CD8-positive, alpha-beta memory T cell (primary cell): Measurements from ENCODE around the gene DCAF11. TPM values are rescaled to one million over a fixed set of nuclear protein-coding genes. Genes with fewer than 3 reads are reported as not detected.

Source experiments
- CTCF ChIA-PET: fragments of 350-600 bp; sonication (Branson Sonifier 250); formaldehyde crosslinking; loops from one replicate; lab custom pipeline; 2021; ENCODE audit warnings: antibody characterized with exemption; lab: Charles Lee
- POLR2A ChIA-PET: fragments of 350-600 bp; sonication (Branson Sonifier 250); formaldehyde crosslinking; loops from one replicate; lab custom pipeline; 2021; ENCODE audit warnings: antibody characterized with exemption; lab: Charles Lee
- DNase-seq, 5 donors: peaks; one replicate each; pipeline versions ENCODE4 v3.0.0 to v3.0.0-alpha.2; 2020 to 2022; ENCODE audit warnings: mixed read lengths in 1 of 5
- H3K27ac ChIP-seq: one replicate; pipeline ENCODE4 v1.7.0; 2013; ENCODE audit warnings: low read depth, mild to moderate bottlenecking, low read length, moderate library complexity
- H3K27me3 ChIP-seq: 2 replicates; pipeline ENCODE4 v1.7.0; 2013; ENCODE audit warnings: low read length, mild to moderate bottlenecking; ENCODE audit not compliant: insufficient read depth, poor library complexity, severe bottlenecking
- H3K36me3 ChIP-seq: 2 replicates; pipeline ENCODE4 v1.7.0; 2013; ENCODE audit warnings: mild to moderate bottlenecking, low read length, moderate library complexity; ENCODE audit not compliant: insufficient read depth
- H3K4me1 ChIP-seq: 2 replicates; pipeline ENCODE4 v1.7.0; 2013; ENCODE audit warnings: mild to moderate bottlenecking, low read length, moderate library complexity; ENCODE audit not compliant: insufficient read depth
- H3K4me3 ChIP-seq: 2 replicates; pipeline ENCODE4 v1.7.0; 2013; ENCODE audit warnings: mild to moderate bottlenecking, low read length
- H3K9me3 ChIP-seq: 2 replicates; pipeline ENCODE4 v1.7.0; 2013; ENCODE audit warnings: mild to moderate bottlenecking, low read length
- H3K27ac Mint-ChIP-seq, 8 donors: one replicate each; pipeline ENCODE4 v1.8.0; 2020 to 2021; ENCODE audit warnings: mixed read lengths in 8 of 8, mild to moderate bottlenecking in 6 of 8, inconsistent platforms in 3 of 8, moderate library complexity in 3 of 8
- H3K27me3 Mint-ChIP-seq, 2 donors: one replicate each; pipeline ENCODE4 v1.8.0; 2020 to 2021; ENCODE audit warnings: mixed read lengths in 2 of 2, mild to moderate bottlenecking in 1 of 2, moderate library complexity in 1 of 2
- H3K36me3 Mint-ChIP-seq, 3 donors: one replicate each; pipeline ENCODE4 v1.8.0; 2020 to 2021; ENCODE audit warnings: mixed read lengths in 3 of 3, inconsistent platforms in 1 of 3, mild to moderate bottlenecking in 1 of 3
- H3K4me1 Mint-ChIP-seq, 3 donors: one replicate each; pipeline ENCODE4 v1.8.0; 2020 to 2021; ENCODE audit warnings: mixed read lengths in 3 of 3, inconsistent platforms in 1 of 3, mild to moderate bottlenecking in 1 of 3
- H3K4me3 Mint-ChIP-seq, 7 donors: one replicate each; pipeline ENCODE4 v1.8.0; 2020 to 2021; ENCODE audit warnings: mixed read lengths in 7 of 7, mild to moderate bottlenecking in 6 of 7, moderate library complexity in 4 of 7, inconsistent platforms in 2 of 7
- H3K9me3 Mint-ChIP-seq, 5 donors: one replicate each; pipeline ENCODE4 v1.8.0; 2020 to 2022; ENCODE audit warnings: mixed read lengths in 5 of 5, mild to moderate bottlenecking in 3 of 5, moderate library complexity in 2 of 5, inconsistent platforms in 1 of 5
- polyA plus RNA-seq: library from polyadenylated mRNA; unstranded; fragments of 300-500 nt; fragmentation: Illumina TruSeq; gene quantifications from one replicate; pipeline ENCODE4 v1.2.3, GENCODE V29; 2021
- total RNA-seq, 2 experiments: library from RNA; stranded (reverse); gene quantifications; one replicate each; pipeline ENCODE4 v1.2.3, GENCODE V29; 2021

Gene DCAF11
- total and polyA plus RNA-seq, 3 experiments from 2014 or later = 69.0 to 83.9 (median 72.4) TPM

- H3K4me1 Mint-ChIP-seq = peaks cover 0 to 5% (median 3%) of the 10 kb centered on the region in 3 donors
- Histone ChIP-seq H3K4me3 (no peak overlapping the region), H3K27me3 (no peaks in the 10 kb centered on the region), H3K27ac (no peak overlapping the region), H3K36me3 (no peaks in the 10 kb centered on the region), H3K4me1 (no peaks in the 10 kb centered on the region), H3K9me3 (no peaks in the 10 kb centered on the region)
- no peaks in the 10 kb centered on the region for H3K36me3 Mint-ChIP-seq
- CTCF ChIA-PET = interaction anchor here (0.9 kb wide), 2 partner anchors 16 to 17 kb away, joined by 4 read pairs; no protein-coding TSS in a partner anchor
- no peak overlapping the region for H3K4me3 Mint-ChIP-seq
- POLR2A ChIA-PET = no interaction called here
- H3K9me3 Mint-ChIP-seq = no peaks in the 10 kb centered on the region
- DNase-seq = no peak
- H3K27me3 Mint-ChIP-seq = peaks cover 5 to 17% of the 10 kb centered on the region in 2 donors
- peak overlapping the region in 2 of 8 donors; percentile 54 to 66 for H3K27ac Mint-ChIP-seq
Observed at GRCh38 chr14:24074625-24075484, 39.7 kb upstream of the DCAF11 start.

GRCh38 chr14:24075485-24076301 is 38.9 kb upstream of the DCAF11 start:
- no peak for DNase-seq
- ChIA-PET CTCF (interaction anchor here (0.9 to 1.5 kb wide), 2 partner anchors 15 kb away, joined by 4 to 6 read pairs; no protein-coding TSS in a partner anchor), POLR2A (no interaction called here)
- Histone ChIP-seq H3K4me1 (peaks cover 6% of the 10 kb centered on the region), H3K27ac (no peak overlapping the region), H3K4me3 (no peak overlapping the region), H3K27me3 (no peaks in the 10 kb centered on the region), H3K9me3 (no peaks in the 10 kb centered on the region), H3K36me3 (no peaks in the 10 kb centered on the region)
- peaks cover 6 to 10% (median 8%) of the 10 kb centered on the region in 3 donors for H3K4me1 Mint-ChIP-seq
- H3K27me3 Mint-ChIP-seq = peaks cover 2 to 8% of the 10 kb centered on the region in 2 donors
- no peak overlapping the region for H3K4me3 Mint-ChIP-seq
- peak overlapping the region in 2 of 8 donors; percentile 54 to 66 for H3K27ac Mint-ChIP-seq
- H3K36me3 Mint-ChIP-seq = no peaks in the 10 kb centered on the region
- H3K9me3 Mint-ChIP-seq = no peaks in the 10 kb centered on the region

- POLR2A ChIA-PET = no interaction called here
- Histone ChIP-seq H3K9me3 (no peaks in the 10 kb centered on the region), H3K36me3 (no peaks in the 10 kb centered on the region), H3K4me3 (no peak overlapping the region), H3K4me1 (peaks cover 9% of the 10 kb centered on the region), H3K27me3 (no peaks in the 10 kb centered on the region), H3K27ac (no peak overlapping the region)
- Mint-ChIP-seq H3K27ac (peak overlapping the region in 1 of 8 donors; percentile 88), H3K4me1 (peaks cover 8 to 10% (median 10%) of the 10 kb centered on the region in 3 donors), H3K9me3 (no peaks in the 10 kb centered on the region), H3K27me3 (peaks cover 2 to 3% of the 10 kb centered on the region in 2 donors), H3K36me3 (peaks cover 0 to 3% (median 0%) of the 10 kb centered on the region in 3 donors), H3K4me3 (no peak overlapping the region)
- CTCF ChIA-PET = interaction anchor here (1.5 kb wide), 1 partner anchor 14 kb away, joined by 6 read pairs; no protein-coding TSS in a partner anchor
- DNase-seq = no peak
Observed at GRCh38 chr14:24076302-24076601, 38.3 kb upstream of the DCAF11 start.

GRCh38 chr14:24077086-24077485 is 37.5 kb upstream of the DCAF11 start:
- ChIA-PET POLR2A (no interaction called here), CTCF (interaction anchor here (1.5 kb wide), 1 partner anchor 13 kb away, joined by 6 read pairs; no protein-coding TSS in a partner anchor)
- DNase-seq = no peak
- no peaks in the 10 kb centered on the region for H3K9me3 ChIP-seq
- H3K36me3 ChIP-seq = no peaks in the 10 kb centered on the region
- Mint-ChIP-seq H3K27ac (no peak overlapping the region), H3K4me3 (no peak overlapping the region), H3K4me1 (peaks cover 12 to 15% (median 14%) of the 10 kb centered on the region in 3 donors), H3K9me3 (no peaks in the 10 kb centered on the region), H3K36me3 (peaks cover 0 to 4% (median 0%) of the 10 kb centered on the region in 3 donors), H3K27me3 (peaks cover 2% of the 10 kb centered on the region in 2 donors)
- H3K27ac ChIP-seq = no peak overlapping the region
- no peak overlapping the region for H3K4me3 ChIP-seq
- H3K27me3 ChIP-seq = no peaks in the 10 kb centered on the region
- peaks cover 9% of the 10 kb centered on the region for H3K4me1 ChIP-seq

GRCh38 chr14:24078146-24078545 is 36.4 kb upstream of the DCAF11 start:
- Histone ChIP-seq H3K27me3 (no peaks in the 10 kb centered on the region), H3K9me3 (no peaks in the 10 kb centered on the region), H3K27ac (no peak overlapping the region), H3K4me1 (peaks cover 9% of the 10 kb centered on the region), H3K36me3 (no peaks in the 10 kb centered on the region), H3K4me3 (no peak overlapping the region)
- no peak for DNase-seq
- Mint-ChIP-seq H3K4me3 (peak overlapping the region in 1 of 7 donors; percentile 64), H3K27me3 (peaks cover 2% of the 10 kb centered on the region in 2 donors), H3K27ac (peak overlapping the region in 2 of 8 donors; percentile 43 to 90), H3K9me3 (no peaks in the 10 kb centered on the region), H3K4me1 (peaks cover 15 to 18% (median 16%) of the 10 kb centered on the region in 3 donors), H3K36me3 (peaks cover 0 to 4% (median 0%) of the 10 kb centered on the region in 3 donors)
- ChIA-PET CTCF (no interaction called here), POLR2A (no interaction called here)

- ChIA-PET CTCF (interaction anchor here (0.8 to 8.6 kb wide), 10 partner anchors 12 to 99 kb away, joined by 3 to 76 read pairs (median 6); partner anchors contain the start of genes CARMIL3, DCAF11, IRF9 and NRL), POLR2A (interaction anchor here (1.5 kb wide), 1 partner anchor 26 kb away, joined by 3 read pairs; no protein-coding TSS in a partner anchor)
- Mint-ChIP-seq H3K4me3 (peak overlapping the region in 5 of 7 donors; percentile 59 to 93 (median 88)), H3K27ac (peak overlapping the region in 1 of 8 donors; percentile 34), H3K4me1 (peaks cover 15 to 18% (median 16%) of the 10 kb centered on the region in 3 donors), H3K36me3 (peaks cover 0 to 4% (median 0%) of the 10 kb centered on the region in 3 donors), H3K9me3 (no peaks in the 10 kb centered on the region), H3K27me3 (peaks cover 0 to 2% of the 10 kb centered on the region in 2 donors)
- no peak for DNase-seq
- Histone ChIP-seq H3K27ac (no peak overlapping the region), H3K27me3 (no peaks in the 10 kb centered on the region), H3K4me3 (no peak overlapping the region), H3K36me3 (no peaks in the 10 kb centered on the region), H3K4me1 (peaks cover 9% of the 10 kb centered on the region), H3K9me3 (no peaks in the 10 kb centered on the region)
Observed at GRCh38 chr14:24079491-24080141, 35.0 kb upstream of the DCAF11 start.

GRCh38 chr14:24080142-24080530 is 34.4 kb upstream of the DCAF11 start:
- Mint-ChIP-seq H3K27me3 (peaks cover 0 to 2% of the 10 kb centered on the region in 2 donors), H3K27ac (peak overlapping the region in 5 of 8 donors; percentile 24 to 92 (median 78)), H3K9me3 (no peaks in the 10 kb centered on the region), H3K4me3 (peak overlapping the region; percentile 85 to 93 (median 88)), H3K4me1 (peaks cover 15 to 18% (median 16%) of the 10 kb centered on the region in 3 donors), H3K36me3 (peaks cover 0 to 4% (median 0%) of the 10 kb centered on the region in 3 donors)
- ChIA-PET CTCF (interaction anchor here (0.8 to 8.6 kb wide), 13 partner anchors 8 to 286 kb away, joined by 3 to 76 read pairs (median 4); partner anchors contain the start of genes CARMIL3, DCAF11, IRF9 and NRL), POLR2A (interaction anchor here (0.7 to 2.7 kb wide), 7 partner anchors 12 to 133 kb away, joined by 3 to 28 read pairs (median 4); partner anchors contain the start of genes CHMP4A, DCAF11, NRL and PCK2)
- Histone ChIP-seq H3K9me3 (no peaks in the 10 kb centered on the region), H3K36me3 (no peaks in the 10 kb centered on the region), H3K27ac (no peak overlapping the region), H3K27me3 (no peaks in the 10 kb centered on the region), H3K4me3 (no peak overlapping the region), H3K4me1 (peaks cover 9% of the 10 kb centered on the region)
- no peak for DNase-seq
